ENCODE data around the gene ABHD6.
"Not testable (repeated sequence)": the region's sequence is repeated elsewhere in the genome, so short reads cannot be mapped to it uniquely, and the experiment has no call there.

Gene ABHD6

DNA sequence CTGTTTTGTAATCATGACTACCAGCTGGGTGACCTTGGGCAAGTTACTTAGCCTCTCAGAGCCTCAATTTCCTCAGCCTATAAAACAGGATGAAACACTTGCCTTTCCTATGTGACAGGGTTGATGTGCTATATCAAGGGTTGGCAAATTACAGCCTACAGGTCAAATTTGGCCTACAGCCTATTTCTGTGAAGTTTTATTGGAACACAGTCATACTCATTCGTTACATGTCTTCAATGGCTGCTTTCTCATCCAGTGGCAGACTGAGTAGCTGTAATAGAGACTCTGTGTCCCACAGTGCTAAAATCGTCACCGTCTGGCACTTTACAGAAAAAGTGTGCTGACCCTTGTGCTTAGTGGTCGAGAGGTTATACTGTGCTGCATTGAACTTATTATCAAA lies 16.6 kb downstream of the ABHD6 start:
- H3K27me3 ChIP-seq (ENCODE audit: control insufficient read depth, insufficient read depth, low read length) = no peaks in the 10 kb centered on the region
- peaks cover 4% of the 10 kb centered on the region for H3K36me3 ChIP-seq (ENCODE audit: control insufficient read depth, insufficient read depth, low read length)
- no peak overlapping the region for H3K9ac ChIP-seq (ENCODE audit: low read length)
- H3K4me3 ChIP-seq (ENCODE audit: low read length) = no peak overlapping the region
- peaks cover 17% of the 10 kb centered on the region for H3K4me1 ChIP-seq (ENCODE audit: control insufficient read depth, insufficient read depth, low read length)
- H3K27ac ChIP-seq (ENCODE audit: low read depth, low read length) = no peak overlapping the region

DNA sequence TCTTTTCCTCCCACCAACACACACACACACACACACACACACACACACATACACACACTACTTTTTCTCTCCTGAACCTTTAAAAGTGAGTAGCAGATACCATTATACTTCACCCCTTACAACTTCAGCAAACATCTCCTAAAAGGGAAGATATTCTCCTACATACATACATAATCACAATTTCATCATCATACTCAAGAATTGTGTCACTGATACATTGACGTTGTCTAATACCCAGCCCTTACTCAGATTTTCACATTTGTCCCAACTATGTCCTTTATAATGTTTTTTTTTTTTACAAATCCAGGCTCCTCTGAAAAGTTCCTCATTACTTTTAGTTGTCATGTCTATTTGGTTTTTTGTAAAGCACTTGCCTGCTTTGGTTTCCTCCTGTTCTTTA lies 18.5 kb downstream of the ABHD6 start:
- Histone ChIP-seq H3K27ac (ENCODE audit: low read depth, low read length) (no peak overlapping the region), H3K9ac (ENCODE audit: low read length) (no peak overlapping the region), H3K4me3 (ENCODE audit: low read length) (no peak overlapping the region), H3K36me3 (ENCODE audit: control insufficient read depth, insufficient read depth, low read length) (peaks cover 8% of the 10 kb centered on the region), H3K4me1 (ENCODE audit: control insufficient read depth, insufficient read depth, low read length) (peaks cover 17% of the 10 kb centered on the region), H3K27me3 (ENCODE audit: control insufficient read depth, insufficient read depth, low read length) (no peaks in the 10 kb centered on the region)

DNA sequence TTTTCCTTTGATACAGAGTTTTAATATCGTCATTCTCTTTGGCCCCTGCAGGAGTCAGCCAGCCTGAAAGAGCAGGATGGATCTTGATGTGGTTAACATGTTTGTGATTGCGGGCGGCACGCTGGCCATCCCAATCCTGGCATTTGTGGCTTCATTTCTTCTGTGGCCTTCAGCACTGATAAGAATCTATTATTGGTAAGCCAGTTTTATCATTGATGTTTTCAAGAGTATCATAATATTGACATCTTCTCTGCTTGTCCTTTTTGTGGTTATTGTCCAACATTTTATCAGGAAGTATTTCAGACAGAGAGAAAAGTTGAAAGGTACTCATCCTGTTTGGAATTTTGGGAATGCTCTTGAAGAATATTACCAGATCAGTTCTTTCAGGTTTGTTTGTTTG lies 18.9 kb downstream of the ABHD6 start:
- Histone ChIP-seq H3K27me3 (ENCODE audit: control insufficient read depth, insufficient read depth, low read length) (no peaks in the 10 kb centered on the region), H3K27ac (ENCODE audit: low read depth, low read length) (no peak overlapping the region), H3K4me1 (ENCODE audit: control insufficient read depth, insufficient read depth, low read length) (peaks cover 13% of the 10 kb centered on the region), H3K4me3 (ENCODE audit: low read length) (no peak overlapping the region), H3K9ac (ENCODE audit: low read length) (no peak overlapping the region), H3K36me3 (ENCODE audit: control insufficient read depth, insufficient read depth, low read length) (peaks cover 8% of the 10 kb centered on the region)

DNA sequence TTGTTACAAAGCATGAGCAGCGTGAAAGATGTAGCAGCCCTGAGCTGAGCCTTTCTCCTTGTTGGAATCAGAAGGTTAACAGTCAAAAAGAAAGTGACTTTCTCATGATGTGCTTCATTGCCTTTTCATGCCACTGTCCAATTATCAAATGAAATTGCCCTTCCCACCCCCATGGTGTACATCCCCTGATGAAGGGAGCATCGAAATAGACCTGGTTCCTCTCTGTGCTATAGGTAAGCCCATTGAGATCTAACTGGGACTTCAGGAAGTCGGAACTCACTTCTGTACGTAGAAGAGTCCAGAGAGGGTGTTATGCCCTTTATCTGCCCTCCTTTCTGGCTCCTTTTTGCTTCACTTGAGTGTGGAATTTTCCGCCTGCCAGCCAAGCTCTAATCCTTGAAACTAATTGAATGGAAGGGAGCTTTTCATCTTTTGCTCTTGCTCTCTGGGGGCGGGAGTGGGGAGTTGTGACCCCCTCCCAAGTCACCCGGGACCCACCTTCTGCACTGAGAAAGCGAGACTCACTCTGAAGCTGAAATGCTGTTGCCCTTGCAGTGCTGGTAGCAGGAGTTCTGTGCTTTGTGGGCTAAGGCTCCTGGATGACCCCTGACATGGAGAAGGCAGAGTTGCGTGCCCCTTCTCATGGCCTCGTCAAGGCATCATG lies 20.9 kb downstream of the ABHD6 start:
- Histone ChIP-seq H3K27ac (ENCODE audit: low read depth, low read length) (no peak overlapping the region), H3K36me3 (ENCODE audit: control insufficient read depth, insufficient read depth, low read length) (peaks cover 8% of the 10 kb centered on the region), H3K27me3 (ENCODE audit: control insufficient read depth, insufficient read depth, low read length) (no peaks in the 10 kb centered on the region), H3K9ac (ENCODE audit: low read length) (no peak overlapping the region), H3K4me1 (ENCODE audit: control insufficient read depth, insufficient read depth, low read length) (peaks cover 5% of the 10 kb centered on the region), H3K4me3 (ENCODE audit: low read length) (no peak overlapping the region)

GRCh38 chr3:58260261-58260731 lies 22.7 kb downstream of the ABHD6 start:
- Histone ChIP-seq H3K4me3 (ENCODE audit: low read length) (no peak overlapping the region), H3K36me3 (ENCODE audit: control insufficient read depth, insufficient read depth, low read length) (peaks cover 8% of the 10 kb centered on the region), H3K27me3 (ENCODE audit: control insufficient read depth, insufficient read depth, low read length) (no peaks in the 10 kb centered on the region), H3K9ac (ENCODE audit: low read length) (no peak overlapping the region), H3K27ac (ENCODE audit: low read depth, low read length) (no peak overlapping the region), H3K4me1 (ENCODE audit: control insufficient read depth, insufficient read depth, low read length) (no peaks in the 10 kb centered on the region)

DNA sequence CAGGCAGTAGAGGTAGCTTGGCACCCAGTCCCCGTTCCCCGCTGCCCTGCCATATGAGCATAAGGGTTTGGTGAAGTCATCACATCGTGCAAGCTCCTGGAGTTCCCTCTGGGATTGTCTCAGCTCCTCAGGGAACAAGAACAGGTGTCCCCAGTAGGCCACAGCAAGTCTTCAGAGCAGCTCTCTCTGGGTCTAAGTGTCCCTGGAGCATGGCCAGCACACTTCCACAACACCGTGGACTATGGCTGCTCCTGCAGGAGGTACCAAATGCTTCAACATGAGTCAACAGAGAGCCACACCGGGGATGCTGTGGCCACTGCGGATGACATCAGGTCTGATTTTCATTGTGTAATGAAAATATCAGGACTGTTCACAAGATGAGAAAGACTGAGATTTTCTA lies 23.1 kb downstream of the ABHD6 start:
- Histone ChIP-seq H3K4me3 (ENCODE audit: low read length) (no peak overlapping the region), H3K27me3 (ENCODE audit: control insufficient read depth, insufficient read depth, low read length) (no peaks in the 10 kb centered on the region), H3K4me1 (ENCODE audit: control insufficient read depth, insufficient read depth, low read length) (no peaks in the 10 kb centered on the region), H3K27ac (ENCODE audit: low read depth, low read length) (no peak overlapping the region), H3K9ac (ENCODE audit: low read length) (no peak overlapping the region), H3K36me3 (ENCODE audit: control insufficient read depth, insufficient read depth, low read length) (peaks cover 8% of the 10 kb centered on the region)

DNA sequence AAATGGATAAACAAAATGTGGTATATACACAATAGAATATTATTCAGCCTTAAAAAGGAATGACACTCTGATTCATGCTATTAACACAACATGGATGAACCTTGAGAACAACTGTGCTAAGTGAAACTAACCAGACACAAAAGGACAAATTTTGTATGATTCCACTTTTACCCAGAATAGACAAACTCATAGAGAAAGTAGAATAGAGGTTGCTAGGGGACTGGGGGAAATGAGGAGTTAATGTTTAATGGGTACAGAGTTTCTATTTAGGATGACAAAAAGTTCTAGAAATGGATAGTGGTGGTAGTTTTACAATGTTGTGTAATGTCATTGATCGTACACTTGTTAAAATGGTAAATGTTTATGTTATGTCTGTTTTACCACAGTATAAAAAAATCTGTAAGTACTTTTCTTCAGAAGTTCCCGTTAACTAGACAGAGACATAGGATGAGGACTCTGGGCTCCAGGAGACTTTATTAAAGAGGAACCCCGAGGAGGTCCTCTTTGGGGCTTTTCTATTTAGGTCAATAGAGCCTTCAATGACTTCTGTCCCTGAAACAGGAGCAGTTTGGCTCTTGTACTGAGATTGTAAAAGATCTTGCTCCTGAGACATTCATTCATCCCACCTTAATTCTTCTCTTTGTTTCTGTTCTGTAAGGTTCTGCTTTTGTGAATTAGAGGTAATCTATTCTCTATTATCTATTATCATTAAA lies 24.5 kb downstream of the ABHD6 start:
- peaks cover 11% of the 10 kb centered on the region for H3K36me3 ChIP-seq (ENCODE audit: control insufficient read depth, insufficient read depth, low read length)
- no peak overlapping the region for H3K4me3 ChIP-seq (ENCODE audit: low read length)
- no peak overlapping the region for H3K9ac ChIP-seq (ENCODE audit: low read length)
- no peaks in the 10 kb centered on the region for H3K27me3 ChIP-seq (ENCODE audit: control insufficient read depth, insufficient read depth, low read length)
- H3K4me1 ChIP-seq (ENCODE audit: control insufficient read depth, insufficient read depth, low read length) = no peaks in the 10 kb centered on the region
- H3K27ac ChIP-seq (ENCODE audit: low read depth, low read length) = no peak overlapping the region

DNA sequence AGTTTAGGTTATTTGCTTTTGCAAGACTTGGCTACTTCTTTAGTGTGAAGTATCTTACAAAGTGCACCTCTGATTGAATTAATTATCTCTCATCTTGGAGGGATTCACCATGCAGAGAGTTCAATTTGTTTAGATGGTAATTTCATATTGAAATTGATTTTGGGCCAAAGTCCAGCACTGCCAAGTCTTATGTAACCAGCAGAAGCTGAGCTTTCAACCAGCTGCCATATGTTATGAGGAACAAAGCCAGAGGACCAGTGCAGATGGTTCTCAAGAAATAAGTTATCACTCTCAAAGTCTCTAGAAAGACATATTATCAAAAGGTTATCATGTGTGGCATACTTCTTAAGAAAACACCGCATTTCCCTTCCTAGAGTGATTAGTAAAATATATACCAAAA lies 29.0 kb downstream of the ABHD6 start:
- H3K4me1 ChIP-seq (ENCODE audit: control insufficient read depth, insufficient read depth, low read length) = no peaks in the 10 kb centered on the region
- H3K36me3 ChIP-seq (ENCODE audit: control insufficient read depth, insufficient read depth, low read length) = peaks cover 7% of the 10 kb centered on the region
- no peak overlapping the region for H3K4me3 ChIP-seq (ENCODE audit: low read length)
- H3K9ac ChIP-seq (ENCODE audit: low read length) = no peak overlapping the region
- no peaks in the 10 kb centered on the region for H3K27me3 ChIP-seq (ENCODE audit: control insufficient read depth, insufficient read depth, low read length)
- no peak overlapping the region for H3K27ac ChIP-seq (ENCODE audit: low read depth, low read length)

DNA sequence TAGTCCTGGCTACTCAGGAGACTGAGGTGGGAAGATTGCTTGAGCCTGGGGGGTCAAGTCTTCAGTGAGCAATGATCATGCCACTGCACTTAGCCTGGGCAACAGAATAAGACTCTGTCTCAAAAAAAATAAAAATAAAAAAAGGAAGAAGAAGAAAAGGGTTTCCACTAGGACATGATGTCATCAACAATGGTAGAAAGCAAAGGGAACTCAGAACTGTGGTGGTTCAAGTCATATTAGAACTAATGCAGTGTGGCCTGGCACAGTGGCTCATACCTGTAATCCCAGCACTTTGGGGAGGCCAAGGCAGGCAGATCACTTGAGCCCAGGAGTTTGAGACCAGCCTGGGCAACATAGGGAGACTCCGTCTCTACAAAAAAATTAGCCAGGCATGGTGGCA lies 30.0 kb downstream of the ABHD6 start:
- H3K27ac ChIP-seq (ENCODE audit: low read depth, low read length); H3K4me1 ChIP-seq (ENCODE audit: control insufficient read depth, insufficient read depth, low read length); H3K36me3 ChIP-seq (ENCODE audit: control insufficient read depth, insufficient read depth, low read length); H3K9ac ChIP-seq (ENCODE audit: low read length); H3K4me3 ChIP-seq (ENCODE audit: low read length); H3K27me3 ChIP-seq (ENCODE audit: control insufficient read depth, insufficient read depth, low read length): not testable (repeated sequence)

DNA sequence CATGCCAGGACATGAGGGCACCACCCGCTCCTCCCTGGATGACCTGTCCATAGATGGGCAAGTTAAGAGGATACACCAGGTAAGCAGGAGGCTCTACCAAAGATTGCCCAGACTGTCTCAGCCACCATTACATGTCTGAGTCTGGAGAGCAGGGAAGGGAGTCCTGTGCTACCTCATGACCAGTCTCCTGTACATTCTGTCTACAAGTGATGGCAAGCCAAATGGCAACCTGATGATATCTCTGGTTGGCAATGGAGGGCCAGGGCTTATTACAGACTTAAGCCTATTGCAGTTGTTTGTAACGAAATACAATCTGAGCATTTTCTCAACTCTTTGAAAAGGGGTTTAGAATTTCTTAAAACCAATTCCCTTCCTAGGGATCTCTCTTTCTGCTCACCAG lies 31.8 kb downstream of the ABHD6 start:
- Histone ChIP-seq H3K4me1 (ENCODE audit: control insufficient read depth, insufficient read depth, low read length) (no peaks in the 10 kb centered on the region), H3K9ac (ENCODE audit: low read length) (no peak overlapping the region), H3K27me3 (ENCODE audit: control insufficient read depth, insufficient read depth, low read length) (no peaks in the 10 kb centered on the region), H3K4me3 (ENCODE audit: low read length) (no peak overlapping the region), H3K27ac (ENCODE audit: low read depth, low read length) (no peak overlapping the region), H3K36me3 (ENCODE audit: control insufficient read depth, insufficient read depth, low read length) (peaks cover 7% of the 10 kb centered on the region)

- no peak overlapping the region for H3K4me3 ChIP-seq (ENCODE audit: low read length)
- H3K4me1 ChIP-seq (ENCODE audit: control insufficient read depth, insufficient read depth, low read length) = no peaks in the 10 kb centered on the region
- no peak overlapping the region for H3K27ac ChIP-seq (ENCODE audit: low read depth, low read length)
- H3K27me3 ChIP-seq (ENCODE audit: control insufficient read depth, insufficient read depth, low read length) = no peaks in the 10 kb centered on the region
- no peak overlapping the region for H3K9ac ChIP-seq (ENCODE audit: low read length)
- H3K36me3 ChIP-seq (ENCODE audit: control insufficient read depth, insufficient read depth, low read length) = peaks cover 10% of the 10 kb centered on the region
These were observed 32.9 kb downstream of the ABHD6 start for GRCh38 chr3:58270485-58270884.

- Histone ChIP-seq H3K36me3 (ENCODE audit: control insufficient read depth, insufficient read depth, low read length) (peaks cover 8% of the 10 kb centered on the region), H3K9ac (ENCODE audit: low read length) (no peak overlapping the region), H3K27ac (ENCODE audit: low read depth, low read length) (no peak overlapping the region), H3K4me3 (ENCODE audit: low read length) (no peak overlapping the region), H3K4me1 (ENCODE audit: control insufficient read depth, insufficient read depth, low read length) (no peaks in the 10 kb centered on the region), H3K27me3 (ENCODE audit: control insufficient read depth, insufficient read depth, low read length) (no peaks in the 10 kb centered on the region)
These were observed 34.4 kb downstream of the ABHD6 start for GRCh38 chr3:58271901-58272501.

GRCh38 chr3:58272891-58273290 lies 35.3 kb downstream of the ABHD6 start:
- Histone ChIP-seq H3K36me3 (ENCODE audit: control insufficient read depth, insufficient read depth, low read length) (peaks cover 6% of the 10 kb centered on the region), H3K27ac (ENCODE audit: low read depth, low read length) (no peak overlapping the region), H3K27me3 (ENCODE audit: control insufficient read depth, insufficient read depth, low read length) (no peaks in the 10 kb centered on the region), H3K9ac (ENCODE audit: low read length) (no peak overlapping the region), H3K4me3 (ENCODE audit: low read length) (no peak overlapping the region), H3K4me1 (ENCODE audit: control insufficient read depth, insufficient read depth, low read length) (no peaks in the 10 kb centered on the region)

Measured in rectal smooth muscle tissue (tissue), 1 donor.